Measurements from ENCODE around the gene DYRK2.

DNA sequence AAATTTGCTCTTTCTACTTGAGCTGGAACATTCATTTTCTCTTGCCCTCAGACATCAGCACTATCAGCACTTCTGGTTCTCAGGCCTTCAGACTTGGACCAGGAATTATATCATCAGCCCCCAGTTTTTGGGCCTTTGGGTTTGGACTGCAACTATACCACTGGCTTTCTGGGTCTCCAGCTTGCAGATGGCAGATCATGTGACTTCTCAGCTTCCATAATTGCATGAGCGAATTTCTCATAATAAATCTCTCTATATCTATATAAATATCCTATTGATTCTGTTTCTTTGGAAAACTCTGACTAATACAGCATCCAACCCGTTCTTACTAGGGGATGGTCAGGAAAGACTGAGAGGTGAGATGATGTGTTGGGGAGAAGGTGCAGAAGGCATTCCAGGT is 22.4 kb upstream of the DYRK2 start:
- TF ChIP-seq CTCF (IDR thresholded peaks at IDR 0.05): no peak
- TF ChIP-seq POLR2A (IDR thresholded peaks at IDR 0.05): no peak
